Medulla oblongata (tissue), 1 donor: Measurements from ENCODE around the gene CERKL.

ENCODE experiments used
- DNase-seq: peaks from one replicate; pipeline ENCODE4 v3.0.0-alpha.2; 2015; ENCODE audit errors: extremely low spot score

CERKL gene

GRCh38 chr2:181576431-181576830 is 80.5 kb downstream of the CERKL start:
- no peak for DNase-seq

GRCh38 chr2:181575650-181576025 is 81.3 kb downstream of the CERKL start:
- DNase-seq: no peak

GRCh38 chr2:181575024-181575649 is 81.8 kb downstream of the CERKL start:
- no peak for DNase-seq

GRCh38 chr2:181574321-181574720 is 82.6 kb downstream of the CERKL start:
- DNase-seq: no peak

GRCh38 chr2:181573140-181573736 is 83.7 kb downstream of the CERKL start:
- DNase-seq: peak; percentile 22

GRCh38 chr2:181570833-181571661 is 85.9 kb downstream of the CERKL start:
- DNase-seq: no peak

GRCh38 chr2:181570059-181570458 is 86.8 kb downstream of the CERKL start:
- DNase-seq: no peak

- no peak for DNase-seq
Observed at GRCh38 chr2:181566334-181567032, 90.4 kb downstream of the CERKL start.

GRCh38 chr2:181563101-181563692 is 93.7 kb downstream of the CERKL start:
- DNase-seq: no peak

GRCh38 chr2:181558371-181558770 is 98.5 kb downstream of the CERKL start:
- no peak for DNase-seq

- DNase-seq: no peak
Observed at GRCh38 chr2:181554061-181554830, 102.7 kb downstream of the CERKL start.

- DNase-seq: no peak
Observed at GRCh38 chr2:181553244-181553643, 103.7 kb downstream of the CERKL start.

GRCh38 chr2:181552808-181553207 is 104.1 kb downstream of the CERKL start:
- no peak for DNase-seq

- DNase-seq: no peak
Observed at GRCh38 chr2:181546086-181546485, 110.8 kb downstream of the CERKL start.

GRCh38 chr2:181542170-181542569 is 114.7 kb downstream of the CERKL start:
- DNase-seq: no peak

- no peak for DNase-seq
Observed at GRCh38 chr2:181540421-181540820, 116.5 kb downstream of the CERKL start.

- DNase-seq: no peak
Observed at GRCh38 chr2:181536730-181537129, 120.2 kb downstream of the CERKL start.

GRCh38 chr2:181528441-181528840 is 128.5 kb downstream of the CERKL start:
- no peak for DNase-seq

- DNase-seq: no peak
Observed at GRCh38 chr2:181527058-181527457, 129.8 kb downstream of the CERKL start.

- DNase-seq: no peak
Observed at GRCh38 chr2:181526014-181526413, 130.9 kb downstream of the CERKL start.

- no peak for DNase-seq
Observed at GRCh38 chr2:181523756-181524155, 133.1 kb downstream of the CERKL start.
